ENCODE data around the gene BCAS3. TPM values are rescaled to one million over a fixed set of nuclear protein-coding genes. Genes with fewer than 3 reads are reported as not detected.

Gene BCAS3
- total RNA-seq, 1 experiment from 2014 or later = 26.3 TPM

DNA sequence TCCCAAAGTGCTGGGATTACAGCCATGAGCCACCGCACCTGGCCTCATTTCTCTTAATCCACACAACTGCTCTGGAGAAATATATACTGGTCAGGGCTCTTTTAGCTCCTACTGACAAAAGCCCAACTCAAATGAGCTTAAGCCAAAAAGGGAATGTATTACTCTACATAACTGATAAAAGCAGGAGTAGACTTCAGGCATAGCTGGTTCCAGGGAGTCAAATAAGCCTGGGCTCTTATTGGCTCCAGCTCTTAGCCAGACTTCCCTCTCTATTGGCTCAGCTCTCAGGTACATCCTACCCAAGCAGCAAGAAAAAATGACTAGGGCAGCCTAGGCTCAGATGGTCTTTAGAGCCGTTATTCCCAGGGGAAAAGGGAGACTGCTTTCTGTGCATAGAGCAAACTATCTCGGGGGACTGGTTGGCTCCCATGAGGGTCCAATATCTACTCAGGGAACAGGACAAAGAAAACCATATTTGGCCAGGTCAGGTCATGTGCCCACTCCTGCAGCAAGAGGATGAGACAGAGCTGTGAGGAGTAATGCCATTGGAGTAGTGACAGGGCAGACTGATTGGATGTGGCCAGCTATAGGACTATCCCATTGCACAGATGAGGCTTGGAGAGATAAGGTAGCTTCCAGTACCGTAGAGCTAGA, 743.2 kb downstream of the BCAS3 start:
- ChIA-PET POLR2A (interaction anchor here (1.1 kb wide), 1 partner anchor 154 kb away, joined by 3 read pairs; no protein-coding TSS in a partner anchor), CTCF (interaction anchor here (1.4 to 2.3 kb wide), 5 partner anchors 9 to 689 kb away, joined by 3 to 9 read pairs (median 5); no protein-coding TSS in a partner anchor), RAD21 (ENCODE audit: low non-redundant PET in 1 of 2, low total read pairs in 2 of 2, uncharacterized antibody in 2 of 2, unreplicated experiment in 2 of 2) (no interaction called here)
- TF ChIP-seq JUND (IDR thresholded peaks at IDR 0.05) (no peak), ZBTB33 (IDR thresholded peaks at IDR 0.05; ENCODE audit: extremely low read depth, insufficient replicate concordance, low read length) (no peak), ZNF274 (IDR thresholded peaks at IDR 0.05; ENCODE audit: low read depth, low read length) (no peak), CEBPB (IDR thresholded peaks at IDR 0.05; ENCODE audit: low read depth) (no peak), ELF1 (IDR thresholded peaks at IDR 0.05; ENCODE audit: borderline replicate concordance, low read depth) (no peak), TCF7L2 (IDR thresholded peaks at IDR 0.05; ENCODE audit: borderline replicate concordance, extremely low read depth, insufficient read depth, insufficient read length) (no peak), EGR1 (IDR thresholded peaks at IDR 0.05; ENCODE audit: low read depth) (no peak), RAD21 (IDR thresholded peaks at IDR 0.05; ENCODE audit: low read depth) (no peak), CBX3 (IDR thresholded peaks at IDR 0.05; ENCODE audit: low read depth) (no peak), YY1 (IDR thresholded peaks at IDR 0.05; ENCODE audit: extremely low read depth, insufficient replicate concordance, low read depth, low read length) (no peak)
- TF ChIP-seq, protein P1, sequence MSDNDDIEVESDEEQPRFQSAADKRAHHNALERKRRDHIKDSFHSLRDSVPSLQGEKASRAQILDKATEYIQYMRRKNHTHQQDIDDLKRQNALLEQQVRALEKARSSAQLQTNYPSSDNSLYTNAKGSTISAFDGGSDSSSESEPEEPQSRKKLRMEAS (IDR thresholded peaks at IDR 0.05) = no peak
- H3K9me3 ChIP-seq (ENCODE audit: control insufficient read depth in 1 of 2, insufficient read depth in 1 of 2, low read depth in 1 of 2, low read length in 2 of 2) = no peaks in the 10 kb centered on the region
- peaks cover 31 to 32% of the 10 kb centered on the region in 2 experiments for H3K4me1 ChIP-seq (ENCODE audit: control insufficient read depth in 1 of 2, insufficient read depth in 2 of 2, low read length in 2 of 2)
- H3K36me3 ChIP-seq (ENCODE audit: control insufficient read depth in 1 of 2, insufficient read depth in 2 of 2, low read length in 2 of 2) = no peaks in the 10 kb centered on the region
- no peak for DNase-seq (ENCODE audit: low read depth, low spot score)
- no peak overlapping the region for H3K9ac ChIP-seq (ENCODE audit: low read length)
- no peaks in the 10 kb centered on the region for H3K9me2 ChIP-seq (ENCODE audit: insufficient read depth)
- ATAC-seq = no peak
- H3K27ac ChIP-seq (ENCODE audit: low read depth, low read length) = no peak overlapping the region
- H3K4me2 ChIP-seq (ENCODE audit: low read length) = no peak overlapping the region
- intact Hi-C loops (cut with micrococcal nuclease) = no loop called here
- no TSS peak for BruUV-seq (replicated peaks)
- H3K79me2 ChIP-seq (ENCODE audit: insufficient read depth, low read length) = no peaks in the 10 kb centered on the region
- H2AFZ ChIP-seq (ENCODE audit: low read depth, low read length, poor library complexity, severe bottlenecking) = peak overlapping the region; percentile 10
- H3K27me3 ChIP-seq (ENCODE audit: insufficient read depth, low read length) = no peaks in the 10 kb centered on the region
- H4K20me1 ChIP-seq (ENCODE audit: insufficient read depth) = no peaks in the 10 kb centered on the region
- no peak overlapping the region for H3K4me3 ChIP-seq (replicated peaks in 1 of 2; ENCODE audit: low read depth in 1 of 2, low read length in 2 of 2)

Measured in HCT116 (cell line).